Stimulated activated CD8-positive, alpha-beta memory T cell treated with anti-CD3 and anti-CD28 coated beads, Interleukin-15, amount 100 ng/mL, for 24 hours (primary cell): ENCODE measurements around the gene EYA2.

Experiments used
- DNase-seq: peaks from one replicate; pipeline ENCODE4 v3.0.0-alpha.2; 2020; ENCODE audit warnings: low read depth

Gene EYA2

DNA sequence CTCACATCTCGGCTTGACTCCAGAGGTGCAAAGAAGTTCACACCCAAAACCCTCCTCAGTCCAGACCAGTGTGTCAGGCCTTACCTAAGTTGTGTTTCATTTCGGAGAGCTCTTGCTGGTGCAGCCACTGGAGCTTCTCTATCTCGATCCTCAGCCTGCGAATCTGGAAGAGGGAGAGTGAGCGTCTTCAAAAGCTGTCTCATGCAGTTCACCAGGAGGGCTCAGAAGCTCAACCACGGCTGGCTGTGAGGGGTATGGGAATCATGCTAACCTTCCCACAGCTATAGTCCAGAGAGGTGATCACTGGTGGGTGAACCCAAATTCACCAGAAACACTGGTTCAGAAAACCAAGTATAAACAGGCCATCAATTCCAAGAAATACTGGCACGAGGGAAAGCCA, 332.5 kb downstream of the EYA2 start:
- no peak for DNase-seq

DNA sequence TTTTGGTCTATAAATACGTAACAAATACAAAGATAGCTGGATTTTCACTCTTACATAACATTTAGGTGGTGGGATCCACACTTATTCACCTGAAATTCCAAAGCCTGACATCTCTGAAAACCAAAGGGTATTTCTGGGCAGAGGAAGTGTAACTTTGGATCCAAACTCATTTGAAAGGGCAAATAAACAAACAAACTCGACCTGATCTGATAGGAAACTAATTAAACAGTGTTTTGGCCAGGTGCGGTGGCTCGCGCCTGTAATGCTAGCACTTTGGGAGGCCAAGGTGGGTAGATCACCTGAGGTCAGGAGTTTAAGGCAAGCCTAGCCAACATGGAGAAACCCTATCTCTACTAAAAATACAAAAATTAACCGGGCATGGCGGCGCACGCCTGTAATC, 332.9 kb downstream of the EYA2 start:
- DNase-seq = no peak

GRCh38 chr20:47228654-47229053, 334.0 kb downstream of the EYA2 start:
- DNase-seq = no peak

- no peak for DNase-seq
These were observed 336.2 kb downstream of the EYA2 start for GRCh38 chr20:47230811-47231256.

GRCh38 chr20:47231382-47232039, 336.9 kb downstream of the EYA2 start:
- DNase-seq = no peak

- DNase-seq = no peak
These were observed 337.9 kb downstream of the EYA2 start for GRCh38 chr20:47232518-47232917.

DNA sequence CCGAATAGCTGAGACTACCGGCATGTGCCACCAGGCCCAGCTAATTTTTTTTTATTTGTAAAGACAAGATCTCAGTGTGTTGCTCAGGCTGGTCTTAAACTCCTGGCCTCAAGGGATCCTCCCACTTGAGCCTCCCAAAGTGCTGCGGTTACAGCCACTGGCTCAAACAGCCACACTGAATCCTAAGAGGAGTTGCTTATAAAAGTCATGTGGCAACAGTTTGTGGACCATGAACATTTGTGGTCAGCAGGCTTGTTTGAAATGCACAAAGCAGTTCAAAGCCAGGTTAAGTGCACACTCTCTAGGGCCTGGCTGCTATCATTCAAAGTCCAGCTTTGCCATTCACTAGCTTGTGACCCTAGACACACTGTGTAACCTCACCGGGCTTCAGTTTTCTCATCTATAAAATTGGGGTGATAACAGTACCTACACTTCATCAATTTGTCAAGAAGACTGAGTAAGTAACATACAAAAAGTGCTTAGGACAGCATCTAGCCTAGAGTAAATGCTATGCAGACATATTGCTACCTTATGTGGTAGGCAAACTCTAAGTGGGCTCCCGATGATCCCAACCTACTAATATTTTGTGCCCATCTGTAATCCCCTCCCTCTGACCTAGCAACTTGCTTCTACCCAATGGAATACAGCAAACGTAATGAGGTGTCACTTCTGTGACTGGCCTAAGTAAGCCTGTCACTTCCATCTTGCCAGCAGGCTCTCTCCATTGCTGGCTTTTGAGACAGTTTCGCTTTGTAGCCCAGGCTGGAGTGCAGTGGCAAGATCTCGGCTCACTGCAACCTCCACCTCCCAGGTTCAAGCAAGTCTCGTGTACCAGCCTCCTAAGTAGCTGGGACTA, 338.9 kb downstream of the EYA2 start:
- DNase-seq = no peak

GRCh38 chr20:47235111-47235510, 340.5 kb downstream of the EYA2 start:
- DNase-seq = no peak

- DNase-seq = no peak
These were observed 341.4 kb downstream of the EYA2 start for GRCh38 chr20:47235853-47236638.

GRCh38 chr20:47236639-47236900, 341.9 kb downstream of the EYA2 start:
- DNase-seq = no peak

GRCh38 chr20:47237715-47238114, 343.1 kb downstream of the EYA2 start:
- DNase-seq = no peak
